HG02870 (cell line): ENCODE measurements around the gene LDB2.

ENCODE experiments used
- ATAC-seq: cut with Tn5 transposase; IDR thresholded peaks from one replicate; pipeline ENCODE4 v1.9.1; 2021; ENCODE audit warnings: mild to moderate bottlenecking, moderate library complexity; ENCODE audit not compliant: unreplicated experiment

The LDB2 gene

DNA sequence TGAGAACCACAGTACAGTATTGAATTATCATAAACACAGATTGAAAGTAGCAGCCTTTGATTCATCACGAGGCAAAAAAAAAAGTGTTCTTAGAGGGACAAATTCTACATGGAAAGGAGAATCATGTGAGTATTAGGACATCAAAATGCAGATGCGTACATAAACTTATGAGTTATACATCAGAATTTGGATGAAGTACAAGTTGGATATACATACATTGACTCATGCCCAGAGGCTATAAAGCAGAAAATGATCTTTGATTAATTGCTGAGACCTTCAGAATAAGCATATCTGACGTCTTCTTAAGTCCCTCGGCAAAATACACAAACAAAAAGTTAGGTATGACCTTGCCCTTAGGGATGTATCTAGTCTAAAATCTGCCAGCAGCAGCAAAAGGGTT, 206.4 kb downstream of the LDB2 start:
- no peak for ATAC-seq

- no peak for ATAC-seq
These were observed 207.0 kb downstream of the LDB2 start for GRCh38 chr4:16691450-16691849.

- no peak for ATAC-seq
These were observed 210.6 kb downstream of the LDB2 start for GRCh38 chr4:16687845-16688244.

- ATAC-seq, result no peak
These were observed 211.4 kb downstream of the LDB2 start for GRCh38 chr4:16687011-16687410.

GRCh38 chr4:16686195-16686594, 212.2 kb downstream of the LDB2 start:
- no peak for ATAC-seq

- ATAC-seq, result no peak
These were observed 212.9 kb downstream of the LDB2 start for GRCh38 chr4:16685536-16685935.

- no peak for ATAC-seq
These were observed 213.5 kb downstream of the LDB2 start for GRCh38 chr4:16684935-16685334.

DNA sequence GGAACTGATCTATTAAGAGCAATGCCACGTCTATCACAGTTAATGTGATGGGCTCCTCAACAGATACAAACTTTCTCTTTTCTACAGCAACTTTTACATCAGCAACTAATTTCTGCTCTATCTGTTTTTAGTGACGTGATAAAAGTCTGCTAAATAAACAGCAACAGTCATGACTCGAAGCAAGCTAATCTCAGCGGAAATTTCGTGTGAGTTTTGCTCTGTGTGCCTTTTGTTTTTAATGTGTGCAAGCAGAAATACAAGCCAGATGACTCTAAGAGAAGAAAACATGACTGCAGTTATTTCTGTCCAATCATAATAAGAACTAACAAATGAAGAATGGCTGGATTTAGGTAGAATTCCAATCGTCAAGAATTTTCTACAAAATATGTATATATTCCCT, 214.3 kb downstream of the LDB2 start:
- no peak for ATAC-seq

GRCh38 chr4:16682975-16683374, 215.5 kb downstream of the LDB2 start:
- ATAC-seq, result no peak

DNA sequence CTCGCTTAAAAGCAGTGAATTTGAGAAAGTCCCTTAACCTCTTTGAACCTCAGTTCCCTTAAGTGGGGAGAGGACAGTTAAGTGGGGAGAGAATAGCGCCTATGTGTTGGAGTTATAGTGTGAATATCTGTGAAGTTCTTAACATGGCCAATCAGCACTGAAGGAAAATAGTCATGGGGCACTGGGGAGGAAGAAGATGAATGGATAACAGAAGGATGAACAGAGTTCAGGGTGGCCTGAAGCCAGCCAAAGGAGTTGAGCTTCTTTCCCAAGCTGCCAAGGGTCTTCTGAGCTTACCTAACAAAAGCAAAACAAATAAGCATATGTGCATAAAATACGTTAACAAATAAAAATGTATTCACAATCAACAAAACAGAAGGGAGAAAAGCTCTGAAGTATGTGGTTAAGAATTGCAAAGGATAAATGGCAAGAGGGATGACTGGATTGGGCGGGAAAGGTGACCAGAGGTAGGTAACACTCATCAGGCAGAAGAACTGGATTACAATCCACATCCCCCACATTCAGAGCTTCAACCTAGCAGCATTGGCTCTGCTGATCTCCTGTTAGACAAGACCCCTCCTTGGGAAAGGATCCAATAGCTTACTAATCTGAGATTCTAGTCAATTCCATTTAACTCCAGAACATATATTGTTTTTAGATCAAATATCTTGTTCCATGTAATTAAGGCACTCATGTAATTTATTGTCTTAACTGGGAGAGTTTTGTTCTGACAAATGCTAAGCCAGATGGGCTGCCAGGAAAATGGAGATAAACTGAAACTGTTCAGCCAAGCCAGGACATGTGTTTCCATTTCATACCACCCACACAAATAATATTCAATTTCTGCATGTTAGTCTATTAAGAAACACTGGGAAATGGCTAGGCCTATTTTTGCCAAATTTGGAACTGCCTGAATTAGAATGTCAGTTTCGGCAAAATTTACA, 221.2 kb downstream of the LDB2 start:
- no peak for ATAC-seq

DNA sequence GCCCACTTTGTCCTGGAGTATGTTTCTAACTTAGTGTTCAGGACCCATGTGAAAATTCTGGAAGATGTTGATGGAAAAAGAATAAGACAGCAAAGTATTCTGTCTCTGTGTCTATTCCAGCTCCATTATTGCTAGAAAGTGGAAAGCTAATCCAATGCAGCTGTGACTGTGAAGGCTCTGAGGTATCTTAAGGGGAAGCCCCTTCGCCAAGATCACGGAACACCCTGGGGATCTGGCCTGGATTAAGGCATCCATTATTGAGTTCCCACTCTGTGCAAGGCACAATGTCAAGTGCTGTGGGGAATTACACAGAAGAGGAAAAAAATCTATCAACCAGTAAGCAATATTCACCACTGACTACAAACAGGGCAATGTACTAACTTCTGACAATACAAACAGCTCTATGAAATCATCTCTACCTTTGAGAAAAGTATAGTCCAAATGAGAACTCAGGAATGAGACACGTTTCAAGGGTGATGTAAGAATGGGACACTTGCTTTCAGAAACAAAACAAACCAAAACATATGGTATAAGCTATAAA, 222.1 kb downstream of the LDB2 start:
- no peak for ATAC-seq

- no peak for ATAC-seq
These were observed 224.4 kb downstream of the LDB2 start for GRCh38 chr4:16674082-16674481.

DNA sequence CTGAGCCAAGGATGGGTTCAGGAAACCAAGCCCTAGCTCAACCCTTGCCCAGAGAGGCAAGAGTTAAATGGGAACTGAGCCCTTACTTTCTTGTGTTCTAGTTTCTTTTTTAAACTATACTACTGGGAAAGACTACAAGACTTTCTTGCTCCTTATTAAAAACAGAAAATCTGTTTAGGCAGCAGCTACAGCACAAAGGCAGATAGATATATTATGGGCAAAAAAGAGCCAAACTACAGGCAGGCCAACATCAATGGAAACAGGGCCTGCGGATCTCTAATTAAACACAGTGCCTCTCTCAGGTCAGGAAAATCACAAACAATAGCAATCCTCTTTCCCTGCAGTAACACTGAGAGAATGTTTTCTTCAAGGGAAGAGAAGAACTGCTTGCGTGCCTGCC, 226.0 kb downstream of the LDB2 start:
- no peak for ATAC-seq

DNA sequence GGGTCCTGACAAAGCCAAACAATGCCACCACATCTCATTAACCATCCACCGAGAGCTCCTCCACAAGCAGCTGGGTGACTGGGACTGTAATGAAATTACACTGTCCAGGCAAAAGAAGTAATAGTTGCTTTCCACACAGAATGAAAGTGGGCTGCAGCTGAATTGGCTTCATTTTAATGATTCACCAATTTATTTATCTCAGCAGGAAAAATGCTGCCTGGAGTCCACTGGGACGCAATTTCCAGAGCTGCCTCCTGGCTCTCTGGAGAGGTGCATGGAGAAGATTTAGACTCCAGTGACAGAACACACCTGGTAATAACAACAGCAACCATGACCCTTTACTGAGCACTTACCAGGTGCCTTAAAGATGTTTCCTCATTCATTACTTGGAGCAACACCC, 226.7 kb downstream of the LDB2 start:
- ATAC-seq, result no peak

DNA sequence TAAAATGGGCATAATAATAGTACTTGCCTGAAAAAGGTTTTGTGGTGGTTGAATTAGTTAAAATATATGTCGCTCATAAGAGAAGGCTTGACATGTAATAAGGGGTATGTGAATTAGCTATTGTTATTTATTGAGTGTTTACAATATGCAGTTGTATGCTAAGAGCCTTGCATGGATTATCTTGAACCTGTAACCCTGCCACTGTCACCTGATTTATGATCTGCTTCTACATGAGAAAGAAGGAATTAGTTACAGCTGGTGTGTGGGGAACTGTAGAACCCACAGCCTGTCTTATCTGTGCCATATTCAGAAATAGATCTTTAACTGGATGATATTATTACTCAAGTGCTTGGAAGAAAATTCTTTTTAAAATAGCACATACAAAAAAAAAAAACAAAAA, 227.7 kb downstream of the LDB2 start:
- no peak for ATAC-seq

DNA sequence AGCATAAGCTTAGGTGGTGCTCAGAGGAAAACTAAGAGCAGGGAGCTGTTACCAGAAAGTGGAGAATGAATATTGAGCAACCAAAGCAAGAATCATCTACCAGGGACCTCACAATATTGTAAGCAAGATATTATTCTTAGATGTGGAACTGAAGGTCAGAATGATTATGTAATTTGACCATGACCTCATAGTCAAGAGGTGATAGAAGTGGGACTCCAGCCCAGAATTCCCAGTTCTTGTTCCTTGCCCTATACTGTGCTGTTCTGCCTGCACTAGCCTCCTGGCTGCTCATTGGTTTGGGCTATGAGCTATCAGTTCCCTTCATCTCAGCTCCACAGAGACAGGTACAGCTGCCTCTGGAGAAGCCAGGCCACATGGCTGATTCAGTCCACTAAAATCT, 229.4 kb downstream of the LDB2 start:
- no peak for ATAC-seq

DNA sequence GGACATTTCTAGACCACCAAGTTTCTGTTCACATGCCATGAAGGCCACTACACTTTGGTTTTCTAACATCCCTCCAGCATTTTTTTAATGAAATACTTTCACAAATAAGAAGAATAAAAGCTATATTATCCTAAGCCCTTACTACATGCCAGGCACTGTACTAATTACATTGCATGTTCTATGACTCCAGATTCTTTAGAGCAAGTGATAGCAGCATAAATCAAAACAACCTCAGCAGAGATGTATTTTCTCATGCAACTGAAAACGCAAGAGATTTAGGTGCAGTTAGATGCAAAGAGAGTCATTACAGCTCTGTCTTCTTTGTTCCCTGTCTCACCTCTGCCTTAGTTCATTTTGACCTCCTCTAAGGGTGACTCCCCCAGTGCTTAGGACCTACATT, 230.0 kb downstream of the LDB2 start:
- no peak for ATAC-seq

GRCh38 chr4:16667464-16667863, 231.0 kb downstream of the LDB2 start:
- no peak for ATAC-seq

DNA sequence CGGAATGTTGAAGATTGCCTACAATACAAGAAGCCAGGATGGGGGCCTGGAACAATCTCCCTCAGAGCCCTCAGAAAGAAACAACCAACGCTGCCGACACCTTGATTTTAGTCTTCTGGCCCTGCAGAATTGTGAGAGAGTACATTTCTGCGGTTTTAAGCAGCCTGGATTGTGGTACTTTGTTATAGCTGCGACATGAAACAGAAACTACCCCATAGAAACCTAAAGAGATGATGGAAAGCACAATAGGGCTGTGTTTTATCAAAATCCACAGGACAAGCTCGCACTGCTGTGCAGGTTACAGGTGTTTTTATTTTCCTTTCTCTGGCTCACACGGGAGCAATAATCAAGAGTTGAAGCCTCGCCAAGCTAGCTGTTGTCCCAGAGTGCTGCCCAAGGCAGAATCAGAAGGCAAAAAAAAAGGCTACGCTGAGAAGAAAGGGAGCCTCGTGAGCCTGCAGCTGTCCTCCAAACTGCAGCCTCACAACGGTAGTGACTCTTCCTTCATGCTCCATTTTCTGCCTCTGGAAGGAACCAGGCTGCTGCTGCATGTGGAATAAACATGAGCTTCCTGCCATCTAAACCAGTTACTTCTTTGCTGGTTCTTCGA, 232.4 kb downstream of the LDB2 start:
- ATAC-seq, result no peak

DNA sequence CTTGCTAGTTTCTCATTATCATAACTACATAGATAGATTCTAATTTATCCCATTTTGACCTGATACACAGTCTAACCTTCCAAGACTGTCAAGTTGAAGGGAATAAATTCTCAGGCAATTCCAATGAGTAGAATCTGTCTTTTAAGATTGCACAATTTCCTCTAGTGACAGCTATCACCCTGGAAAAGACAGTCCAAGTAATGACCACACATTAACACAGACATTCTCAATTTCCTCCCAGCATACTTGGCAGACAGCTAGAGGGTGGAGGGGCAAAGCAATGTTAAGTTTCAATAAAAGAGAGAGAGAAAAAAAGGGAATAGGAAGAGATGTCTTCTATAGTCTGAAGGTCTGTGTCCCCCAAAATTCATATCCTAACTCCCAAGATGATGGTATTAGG, 234.7 kb downstream of the LDB2 start:
- ATAC-seq, result no peak

DNA sequence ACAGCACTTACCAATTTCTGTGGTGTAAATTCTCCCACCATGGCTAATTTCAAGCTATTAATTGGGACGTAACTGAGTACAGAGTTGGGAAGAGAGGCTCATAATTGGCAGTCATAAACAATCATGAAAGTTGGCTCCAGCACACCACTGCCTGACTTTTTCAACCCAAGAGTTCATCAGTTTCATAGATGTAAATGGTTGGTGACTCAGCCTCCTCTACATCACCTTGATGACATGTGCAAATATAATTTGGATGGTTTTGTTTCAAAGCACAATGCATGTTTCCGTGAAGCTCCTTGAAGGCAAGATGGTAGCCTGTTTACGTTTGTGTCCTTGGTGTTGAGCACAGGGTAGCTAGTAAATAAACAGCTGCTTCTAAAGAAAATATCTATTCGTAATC, 235.1 kb downstream of the LDB2 start:
- no peak for ATAC-seq

DNA sequence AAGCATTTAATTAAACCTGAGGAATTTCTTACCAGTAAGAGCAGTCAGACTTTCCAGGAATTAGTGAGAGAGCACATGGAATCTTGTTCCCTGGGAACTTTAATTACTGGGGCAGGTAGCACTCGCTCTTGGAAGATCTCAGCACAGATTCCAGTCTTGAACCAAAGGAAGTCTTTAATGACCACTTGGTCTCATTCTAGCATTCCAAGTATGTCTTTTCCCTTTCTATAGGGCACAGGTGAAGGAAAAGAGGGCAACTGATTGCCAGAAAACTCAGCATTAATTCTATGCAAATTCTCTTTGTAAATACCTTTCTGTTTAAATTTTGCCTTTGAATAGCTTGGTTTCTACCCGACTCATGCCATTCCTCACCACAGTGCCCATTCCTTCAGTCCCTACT, 236.6 kb downstream of the LDB2 start:
- no peak for ATAC-seq
